ENCODE results near the gene SHC3.

Gene SHC3

GRCh38 chr9:89083626-89084025 is 95.0 kb downstream of the SHC3 start:
- H3K27ac ChIP-seq = no peak overlapping the region
- H3K4me1 ChIP-seq = peaks cover 0 to 15% (median 0%) of the 10 kb centered on the region in 4 donors
- no peaks in the 10 kb centered on the region for H3K36me3 ChIP-seq
- DNase-seq = no peak
- H3K4me3 ChIP-seq = no peak overlapping the region
- H3K9me3 ChIP-seq = no peaks in the 10 kb centered on the region
- no peaks in the 10 kb centered on the region for H3K27me3 ChIP-seq
- intact Hi-C loops (cut with DNase I; ENCODE audit: low total_unique reads) = no loop called here
- TF ChIP-seq CTCF (IDR thresholded peaks at IDR 0.05) = no peak

- Histone ChIP-seq H3K36me3 (no peaks in the 10 kb centered on the region), H3K4me1 (peaks cover 0 to 15% (median 0%) of the 10 kb centered on the region in 4 donors), H3K4me3 (no peak overlapping the region), H3K27me3 (no peaks in the 10 kb centered on the region), H3K27ac (no peak overlapping the region), H3K9me3 (no peaks in the 10 kb centered on the region)
- intact Hi-C loops (cut with DNase I; ENCODE audit: low total_unique reads) = no loop called here
- DNase-seq = peak; percentile 50 to 69
- no peak for TF ChIP-seq CTCF (IDR thresholded peaks at IDR 0.05)
Observed at GRCh38 chr9:89080193-89080592, 98.4 kb downstream of the SHC3 start.

- Histone ChIP-seq H3K9me3 (no peaks in the 10 kb centered on the region), H3K36me3 (no peaks in the 10 kb centered on the region), H3K4me3 (no peak overlapping the region), H3K27me3 (no peaks in the 10 kb centered on the region), H3K27ac (no peak overlapping the region), H3K4me1 (peaks cover 0 to 15% (median 0%) of the 10 kb centered on the region in 4 donors)
- intact Hi-C loops (cut with DNase I; ENCODE audit: low total_unique reads) = no loop called here
- TF ChIP-seq CTCF (IDR thresholded peaks at IDR 0.05) = no peak
- no peak for DNase-seq
Observed at GRCh38 chr9:89079391-89079790, 99.2 kb downstream of the SHC3 start.

GRCh38 chr9:89078860-89079259 is 99.8 kb downstream of the SHC3 start:
- no peak for TF ChIP-seq CTCF (IDR thresholded peaks at IDR 0.05)
- Histone ChIP-seq H3K27me3 (no peaks in the 10 kb centered on the region), H3K4me1 (peaks cover 0 to 15% (median 0%) of the 10 kb centered on the region in 4 donors), H3K36me3 (no peaks in the 10 kb centered on the region), H3K4me3 (no peak overlapping the region), H3K9me3 (no peaks in the 10 kb centered on the region), H3K27ac (no peak overlapping the region)
- intact Hi-C loops (cut with DNase I; ENCODE audit: low total_unique reads) = no loop called here
- no peak for DNase-seq

GRCh38 chr9:89078421-89078820 is 100.2 kb downstream of the SHC3 start:
- peaks cover 0 to 15% (median 0%) of the 10 kb centered on the region in 4 donors for H3K4me1 ChIP-seq
- H3K27ac ChIP-seq = no peak overlapping the region
- no peak for TF ChIP-seq CTCF (IDR thresholded peaks at IDR 0.05)
- H3K27me3 ChIP-seq = no peaks in the 10 kb centered on the region
- no peak for DNase-seq
- no peak overlapping the region for H3K4me3 ChIP-seq
- no peaks in the 10 kb centered on the region for H3K36me3 ChIP-seq
- intact Hi-C loops (cut with DNase I; ENCODE audit: low total_unique reads) = no loop called here
- H3K9me3 ChIP-seq = no peaks in the 10 kb centered on the region

GRCh38 chr9:89077519-89077918 is 101.1 kb downstream of the SHC3 start:
- H3K4me3 ChIP-seq = no peak overlapping the region
- no peak for TF ChIP-seq CTCF (IDR thresholded peaks at IDR 0.05)
- H3K4me1 ChIP-seq = peaks cover 0 to 15% (median 0%) of the 10 kb centered on the region in 4 donors
- H3K27me3 ChIP-seq = no peaks in the 10 kb centered on the region
- no peak for DNase-seq
- H3K27ac ChIP-seq = no peak overlapping the region
- no peaks in the 10 kb centered on the region for H3K36me3 ChIP-seq
- intact Hi-C loops (cut with DNase I; ENCODE audit: low total_unique reads) = no loop called here
- H3K9me3 ChIP-seq = no peaks in the 10 kb centered on the region

Data from tibial artery (tissue), 4 donors.